Stomach (tissue), 9 donors: ENCODE results near the gene GABBR1. TPM values are rescaled to one million over a fixed set of nuclear protein-coding genes. Genes with fewer than 3 reads are reported as not detected.
A peak's percentile ranks its signal among the peaks of the same experiment; 100 is the strongest.

Source experiments
- DNase-seq, 2 donors: peaks; one replicate each; pipeline versions ENCODE4 v3.0.0 to v3.0.0-alpha.2; 2013 to 2019
- H3K27ac ChIP-seq, 5 donors: fragments of 200-600 bp in 4 of 5; sonication (generic) in 4 of 5; one replicate each; pipeline ENCODE4 v1.5.1; 2013 to 2019; ENCODE audit warnings: mild to moderate bottlenecking in 1 of 5, moderate library complexity in 1 of 5
- H3K27me3 ChIP-seq, 3 donors: fragments of 200-600 bp; sonication (generic); one replicate each; pipeline ENCODE4 v1.5.1; 2017 to 2019; ENCODE audit warnings: mixed run types in 1 of 3
- H3K36me3 ChIP-seq, 4 donors: fragments of 200-600 bp; sonication (generic); 1 replicate in 3 of 4; 2 replicates in 1 of 4; pipeline ENCODE4 v1.5.1; 2016 to 2019
- H3K4me1 ChIP-seq, 4 donors: fragments of 200-600 bp; sonication (generic); one replicate each; pipeline ENCODE4 v1.5.1; 2016 to 2019
- H3K4me3 ChIP-seq, 4 donors: fragments of 200-600 bp; sonication (generic) in 3 of 4; one replicate each; pipeline ENCODE4 v1.5.1; 2016 to 2019; ENCODE audit warnings: mild to moderate bottlenecking in 1 of 4
- H3K9me3 ChIP-seq, 4 donors: fragments of 200-600 bp; sonication (generic); one replicate each; pipeline ENCODE4 v1.5.1; 2016 to 2019
- EP300 ChIP-seq: sonication (generic); formaldehyde crosslinking; IDR thresholded peaks from one replicate; pipeline ENCODE4 v1.6.1; 2017; ENCODE audit warnings: antibody characterized with exemption
- POLR2A ChIP-seq, 4 donors: fragments of 450-650 bp; IDR thresholded peaks; one replicate each; pipeline ENCODE4 v1.6.1; 2016; ENCODE audit warnings: antibody characterized with exemption in 4 of 4, control low read depth in 2 of 4, mild to moderate bottlenecking in 1 of 4, moderate library complexity in 1 of 4
- POLR2AphosphoS5 ChIP-seq, 3 donors: sonication (generic); formaldehyde crosslinking; IDR thresholded peaks; one replicate each; pipeline ENCODE4 v1.6.1; 2016; ENCODE audit warnings: antibody characterized with exemption in 3 of 3
- WGBS, 5 donors: extraction: QIAGEN DNeasy Blood & Tissue Kit in 3 of 5; methylation state at CpG; one replicate each; pipeline versions ENCODE4 v1.1.5 to v1.1.7; 2013 to 2018; 5-methylcytosine and 5-hydroxymethylcytosine counted together
- intact Hi-C: fragments of 100-400 bp; cut with DNase I; formaldehyde crosslinking; loops from one replicate; pipeline ENCODE4 v1.15.1; 2023; ENCODE audit warnings: low total_unique reads
- polyA plus RNA-seq, 3 donors: library from polyadenylated mRNA; stranded (reverse); fragments of 200-250 nt; gene quantifications; one replicate each; pipeline ENCODE4 v1.2.3, GENCODE V29; 2013
- total RNA-seq, 5 donors: library from RNA; depleted of rRNA; stranded (reverse); fragments of >200 nt; gene quantifications; one replicate each; pipeline versions ENCODE4 v1.1.0 to v1.2.3, GENCODE V29; 2014 to 2016
- TF ChIP-seq, protein P1 (sequence below), 7 experiments: fragments of 450-650 bp in 4 of 7; fragments of 200-600 bp in 3 of 7; sonication (generic) in 3 of 7; IDR thresholded peaks; one replicate each; pipeline ENCODE4 v1.5.1; 2016 to 2019; ENCODE audit warnings: antibody characterized with exemption in 7 of 7, control low read depth in 2 of 7, mild to moderate bottlenecking in 1 of 7
- donor health status: healthy with polysubstance abuse.
- donor health status: Bipolar disorder and iron deficiency.
- donor health status: healthy.

GABBR1 gene
- total and polyA plus RNA-seq, 8 donors = 4.5 to 101 (median 29.8) TPM

DNA sequence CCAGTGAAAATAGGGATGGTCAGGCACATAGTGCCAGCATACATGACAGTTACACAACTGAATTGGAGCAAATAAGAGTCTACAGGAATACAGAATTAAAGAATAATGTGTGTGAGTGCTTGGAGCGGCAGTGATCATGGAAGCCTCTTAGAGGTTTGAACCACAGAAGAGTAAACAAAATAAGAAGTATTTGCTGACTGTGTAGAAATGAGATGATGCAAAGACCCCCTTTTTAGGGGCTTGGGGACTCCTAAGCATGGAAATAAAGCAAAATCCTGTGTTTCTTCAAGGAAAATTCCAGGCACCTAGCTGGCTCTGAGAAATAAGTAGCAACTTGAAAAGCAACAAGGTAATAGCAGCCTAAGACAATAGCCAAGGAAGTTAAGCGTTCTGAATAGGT, 41.3 kb downstream of the GABBR1 start:
- intact Hi-C loops = no loop called here
- H3K27ac ChIP-seq = no peak overlapping the region
- no peaks in the 10 kb centered on the region for H3K9me3 ChIP-seq
- H3K27me3 ChIP-seq = peaks cover 0 to 46% (median 6%) of the 10 kb centered on the region in 3 donors
- no peak overlapping the region for H3K4me3 ChIP-seq
- 51 to 66% (median 59%) methylated on average over 2 of the region's 2 CpGs for WGBS, 5 donors
- no peaks in the 10 kb centered on the region for H3K4me1 ChIP-seq
- TF ChIP-seq POLR2AphosphoS5 (IDR thresholded peaks at IDR 0.05) (no peak), EP300 (no peak), POLR2A (IDR thresholded peaks at IDR 0.05) (no peak)
- TF ChIP-seq, protein P1, sequence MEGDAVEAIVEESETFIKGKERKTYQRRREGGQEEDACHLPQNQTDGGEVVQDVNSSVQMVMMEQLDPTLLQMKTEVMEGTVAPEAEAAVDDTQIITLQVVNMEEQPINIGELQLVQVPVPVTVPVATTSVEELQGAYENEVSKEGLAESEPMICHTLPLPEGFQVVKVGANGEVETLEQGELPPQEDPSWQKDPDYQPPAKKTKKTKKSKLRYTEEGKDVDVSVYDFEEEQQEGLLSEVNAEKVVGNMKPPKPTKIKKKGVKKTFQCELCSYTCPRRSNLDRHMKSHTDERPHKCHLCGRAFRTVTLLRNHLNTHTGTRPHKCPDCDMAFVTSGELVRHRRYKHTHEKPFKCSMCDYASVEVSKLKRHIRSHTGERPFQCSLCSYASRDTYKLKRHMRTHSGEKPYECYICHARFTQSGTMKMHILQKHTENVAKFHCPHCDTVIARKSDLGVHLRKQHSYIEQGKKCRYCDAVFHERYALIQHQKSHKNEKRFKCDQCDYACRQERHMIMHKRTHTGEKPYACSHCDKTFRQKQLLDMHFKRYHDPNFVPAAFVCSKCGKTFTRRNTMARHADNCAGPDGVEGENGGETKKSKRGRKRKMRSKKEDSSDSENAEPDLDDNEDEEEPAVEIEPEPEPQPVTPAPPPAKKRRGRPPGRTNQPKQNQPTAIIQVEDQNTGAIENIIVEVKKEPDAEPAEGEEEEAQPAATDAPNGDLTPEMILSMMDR (IDR thresholded peaks at IDR 0.05) = no peak
- no peak for DNase-seq
- no peaks in the 10 kb centered on the region for H3K36me3 ChIP-seq

DNA sequence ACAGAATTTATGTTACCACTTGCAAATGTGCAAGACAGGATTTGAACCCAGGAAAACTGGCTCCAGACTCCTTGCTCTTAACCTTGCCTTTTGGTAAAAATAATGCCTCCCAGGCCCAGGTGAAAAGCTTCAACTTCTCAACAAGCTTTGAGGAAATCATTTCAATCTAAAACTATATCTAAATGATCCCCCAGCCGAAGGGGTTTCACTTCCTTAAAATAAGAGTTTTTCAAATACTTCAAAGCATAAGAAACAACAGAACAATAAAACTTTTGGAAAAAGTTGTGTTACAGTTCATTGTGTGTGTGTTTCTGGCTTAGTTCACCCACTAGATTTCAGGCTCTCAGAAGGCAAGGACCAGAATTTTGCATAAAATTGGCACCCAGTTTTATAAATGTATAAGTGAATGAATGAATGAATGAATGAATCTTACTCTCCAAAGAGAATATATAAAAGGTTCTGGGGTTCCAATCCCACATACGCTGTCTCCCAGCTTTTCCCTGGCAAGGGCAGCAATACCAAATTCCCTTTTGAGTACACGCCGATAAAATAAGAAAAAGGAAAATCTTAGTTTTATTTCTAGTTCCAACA, 42.7 kb downstream of the GABBR1 start:
- Histone ChIP-seq H3K4me3 (no peak overlapping the region), H3K27ac (no peak overlapping the region), H3K4me1 (no peaks in the 10 kb centered on the region), H3K27me3 (peaks cover 0 to 39% (median 6%) of the 10 kb centered on the region in 3 donors), H3K36me3 (no peaks in the 10 kb centered on the region), H3K9me3 (no peaks in the 10 kb centered on the region)
- TF ChIP-seq POLR2AphosphoS5 (IDR thresholded peaks at IDR 0.05) (no peak), EP300 (no peak), POLR2A (IDR thresholded peaks at IDR 0.05) (no peak)
- TF ChIP-seq, protein P1 (IDR thresholded peaks at IDR 0.05) = no peak
- intact Hi-C loops = no loop called here
- no peak for DNase-seq
- WGBS, 5 donors = 68 to 90% (median 86%) methylated on average over 4 of the region's 4 CpGs

DNA sequence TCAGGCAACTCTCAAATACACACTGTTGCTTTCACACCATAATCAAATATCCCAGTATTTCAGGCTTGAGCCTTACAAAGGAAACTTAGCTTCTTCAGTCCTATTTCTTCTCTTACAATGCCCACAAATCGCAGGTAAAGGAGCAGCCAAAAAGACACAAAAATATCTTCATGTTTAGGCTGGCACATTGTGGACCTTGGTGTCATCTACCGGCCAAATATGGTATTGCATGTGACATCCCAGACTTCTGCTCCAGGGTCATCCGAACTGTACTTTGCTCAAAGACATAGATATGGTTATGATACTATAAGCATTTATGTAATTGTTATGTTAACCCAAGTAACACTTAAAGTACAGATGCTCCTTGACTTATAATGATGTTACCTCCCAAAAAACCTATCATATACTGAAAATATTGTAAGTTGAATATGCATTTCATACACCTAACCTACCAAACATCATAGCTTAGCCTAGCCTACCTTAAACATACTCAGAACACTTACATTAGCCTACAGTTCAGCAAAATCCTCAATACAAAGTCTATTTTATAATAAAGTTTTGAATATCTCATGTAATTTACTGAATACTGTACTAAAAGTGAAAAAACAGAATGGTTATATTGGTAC, 43.4 kb downstream of the GABBR1 start:
- Histone ChIP-seq H3K36me3 (no peaks in the 10 kb centered on the region), H3K4me3 (no peak overlapping the region), H3K9me3 (no peaks in the 10 kb centered on the region), H3K27me3 (peaks cover 4 to 39% (median 6%) of the 10 kb centered on the region in 3 donors), H3K27ac (no peak overlapping the region), H3K4me1 (no peaks in the 10 kb centered on the region)
- intact Hi-C loops = loop anchor here (5.0 kb wide), 1 partner anchor 902 kb away; no protein-coding TSS in a partner anchor
- 2 to 8% (median 6%) methylated on average over 3 of the region's 3 CpGs for WGBS, 5 donors
- no peak for TF ChIP-seq POLR2A (IDR thresholded peaks at IDR 0.05)
- TF ChIP-seq, protein P1 (IDR thresholded peaks at IDR 0.05) = peak in 5 of 7 experiments; percentile 89 to 95 (median 91)
- DNase-seq = peak; percentile 34 to 75

DNA sequence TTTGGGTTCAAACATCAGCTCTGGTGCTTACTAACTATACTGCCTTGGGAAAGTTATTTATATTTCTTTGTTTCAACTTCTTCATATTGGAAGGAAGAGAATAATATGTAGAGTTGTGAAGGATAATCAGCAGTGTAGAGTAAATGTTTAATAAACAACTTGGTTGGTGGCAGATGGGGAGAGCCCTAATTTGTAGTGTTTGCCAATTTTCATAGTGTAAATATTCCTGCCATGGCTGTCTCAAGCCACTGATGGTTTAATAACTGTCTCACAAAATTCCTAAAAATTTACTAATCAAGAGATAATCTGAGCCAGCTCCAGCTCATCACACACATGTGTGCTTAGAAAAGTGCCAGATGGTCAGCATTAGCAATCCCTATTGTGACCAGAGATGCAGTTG, 48.2 kb downstream of the GABBR1 start, which contains the start of gene OR2H2:
Gene OR2H2, plus strand, starts transcription at position 301 of the 400 bp plus-strand sequence. CDS start 2,824 bp downstream, outside the sequence.
- DNase-seq = no peak
- Histone ChIP-seq H3K4me3 (no peak within 1 kb of the TSS), H3K27ac (no peak within 1 kb of the TSS), H3K4me1 (no peaks in the 10 kb centered on the region), H3K27me3 (peaks cover 0 to 31% (median 4%) of the 10 kb centered on the region in 3 donors), H3K9me3 (no peaks in the 10 kb centered on the region), H3K36me3 (no peaks in the 10 kb centered on the region)
- intact Hi-C loops = loop anchor here (5.0 kb wide), 1 partner anchor 898 kb away; no protein-coding TSS in a partner anchor
- TF ChIP-seq EP300 (no peak), POLR2AphosphoS5 (IDR thresholded peaks at IDR 0.05) (no peak), POLR2A (IDR thresholded peaks at IDR 0.05) (no peak)
- TF ChIP-seq, protein P1 (IDR thresholded peaks at IDR 0.05) = no peak
